ENCODE measurements around the gene USP24. TPM values are rescaled to one million over a fixed set of nuclear protein-coding genes. Genes with fewer than 3 reads are reported as not detected.

Gene USP24
- total and polyA plus RNA-seq, 2 donors (not counting 3 experiments of a cell fraction or from before 2014, with no cell fraction given): 8.2 to 30.0 TPM

DNA sequence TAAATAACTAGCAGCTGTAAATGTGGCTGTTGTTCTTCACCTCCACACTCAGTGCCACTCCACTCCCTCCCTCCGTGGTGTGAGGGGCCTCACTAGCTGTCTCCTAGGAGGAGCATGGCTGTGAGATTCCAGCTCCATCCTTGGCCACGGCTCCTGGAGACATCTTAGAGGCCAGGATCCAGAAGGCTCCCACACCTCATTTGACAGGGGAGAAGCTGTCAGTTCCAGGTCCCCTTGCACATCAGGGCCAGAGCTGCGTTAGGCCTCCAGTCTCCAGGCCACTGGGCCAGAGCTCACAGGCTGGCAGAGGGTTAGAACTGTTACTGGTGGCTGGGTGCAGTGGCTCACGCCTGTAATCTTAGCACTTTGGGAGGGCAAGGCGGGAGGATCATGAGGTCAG lies 160.8 kb downstream of the USP24 start:
- ChIA-PET POLR2A (no interaction called here), CTCF (interaction anchor here (0.9 kb wide), 1 partner anchor 16 kb away, joined by 3 read pairs; no protein-coding TSS in a partner anchor)
- Histone ChIP-seq H3K4me3 (replicated peaks in 1 of 3; ENCODE audit: insufficient read depth in 1 of 3, low read depth in 1 of 3, low read length in 3 of 3) (no peak overlapping the region), H3K4me1 (ENCODE audit: control insufficient read depth, extremely low read depth, insufficient read depth, low read length) (no peaks in the 10 kb centered on the region), H3K4me2 (ENCODE audit: insufficient read depth, low read length) (no peak overlapping the region), H3K27ac (ENCODE audit: insufficient read depth, low read depth, low read length) (no peak overlapping the region), H3K9me1 (replicated peaks; ENCODE audit: control insufficient read depth, extremely low read depth, insufficient read depth, low read length) (no peaks in the 10 kb centered on the region), H3K27me3 (ENCODE audit: control insufficient read depth in 2 of 2, insufficient read depth in 2 of 2, low read length in 2 of 2) (peaks cover 0 to 1% of the 10 kb centered on the region in 2 experiments), H3K9ac (replicated peaks; ENCODE audit: extremely low read depth, insufficient read depth, low read length) (no peak overlapping the region), H3K9me3 (replicated peaks; ENCODE audit: control insufficient read depth, insufficient read depth, low read length) (no peaks in the 10 kb centered on the region), H4K20me1 (replicated peaks; ENCODE audit: control insufficient read depth, extremely low read depth, insufficient read depth, low read length) (no peaks in the 10 kb centered on the region), H3K36me3 (ENCODE audit: control insufficient read depth in 2 of 2, extremely low read depth in 1 of 2, insufficient read depth in 2 of 2, low read length in 2 of 2) (no peaks in the 10 kb centered on the region), H3K79me2 (ENCODE audit: control insufficient read depth, insufficient read depth, low read length) (no peaks in the 10 kb centered on the region), H2AFZ (ENCODE audit: low read depth, low read length) (no peak overlapping the region)
- intact Hi-C loops (cut with micrococcal nuclease): no loop called here
- no TSS peak for BruUV-seq (replicated peaks)
- DNase-seq (ENCODE audit: low read depth, low spot score) (no peak), FAIRE-seq (no peak)
- dilution Hi-C loops (cut with MboI; ENCODE audit: extremely low pct_ligation_motif_present, low sequenced_read_pairs): no loop called here
- TF ChIP-seq JUN (IDR thresholded peaks at IDR 0.05; ENCODE audit: borderline replicate concordance, insufficient read depth, insufficient read length, low read depth) (no peak), MYC (IDR thresholded peaks at IDR 0.05; ENCODE audit: low read depth, low read length) (no peak), GATA2 (IDR thresholded peaks at IDR 0.05; ENCODE audit: insufficient read depth, insufficient read length, low read depth, low read length) (no peak), FOS (IDR thresholded peaks at IDR 0.05; ENCODE audit: borderline replicate concordance, insufficient read depth, low read length) (no peak), POLR2AphosphoS5 (IDR thresholded peaks at IDR 0.05; ENCODE audit: insufficient read depth, low read depth, low read length) (no peak), EZH2 (IDR thresholded peaks at IDR 0.05; ENCODE audit: borderline replicate concordance, low read depth, low read length, severe bottlenecking) (no peak), POLR2A (IDR thresholded peaks at IDR 0.05; ENCODE audit: low read depth, low read length) (no peak)
- TF ChIP-seq, protein P1, sequence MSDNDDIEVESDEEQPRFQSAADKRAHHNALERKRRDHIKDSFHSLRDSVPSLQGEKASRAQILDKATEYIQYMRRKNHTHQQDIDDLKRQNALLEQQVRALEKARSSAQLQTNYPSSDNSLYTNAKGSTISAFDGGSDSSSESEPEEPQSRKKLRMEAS (IDR thresholded peaks at IDR 0.05; ENCODE audit: insufficient read depth, insufficient read length): no peak
- TF ChIP-seq, protein P2, sequence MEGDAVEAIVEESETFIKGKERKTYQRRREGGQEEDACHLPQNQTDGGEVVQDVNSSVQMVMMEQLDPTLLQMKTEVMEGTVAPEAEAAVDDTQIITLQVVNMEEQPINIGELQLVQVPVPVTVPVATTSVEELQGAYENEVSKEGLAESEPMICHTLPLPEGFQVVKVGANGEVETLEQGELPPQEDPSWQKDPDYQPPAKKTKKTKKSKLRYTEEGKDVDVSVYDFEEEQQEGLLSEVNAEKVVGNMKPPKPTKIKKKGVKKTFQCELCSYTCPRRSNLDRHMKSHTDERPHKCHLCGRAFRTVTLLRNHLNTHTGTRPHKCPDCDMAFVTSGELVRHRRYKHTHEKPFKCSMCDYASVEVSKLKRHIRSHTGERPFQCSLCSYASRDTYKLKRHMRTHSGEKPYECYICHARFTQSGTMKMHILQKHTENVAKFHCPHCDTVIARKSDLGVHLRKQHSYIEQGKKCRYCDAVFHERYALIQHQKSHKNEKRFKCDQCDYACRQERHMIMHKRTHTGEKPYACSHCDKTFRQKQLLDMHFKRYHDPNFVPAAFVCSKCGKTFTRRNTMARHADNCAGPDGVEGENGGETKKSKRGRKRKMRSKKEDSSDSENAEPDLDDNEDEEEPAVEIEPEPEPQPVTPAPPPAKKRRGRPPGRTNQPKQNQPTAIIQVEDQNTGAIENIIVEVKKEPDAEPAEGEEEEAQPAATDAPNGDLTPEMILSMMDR (IDR thresholded peaks at IDR 0.05; ENCODE audit: extremely low read depth in 1 of 2, insufficient read depth in 1 of 2, low read depth in 1 of 2, low read length in 2 of 2): no peak

Measured in endothelial cell of umbilical vein (primary cell).